CD4-positive, alpha-beta T cell (primary cell): ENCODE results near the gene RAD51B. TPM values are rescaled to one million over a fixed set of nuclear protein-coding genes. Genes with fewer than 3 reads are reported as not detected.
A peak's percentile ranks its signal among the peaks of the same experiment; 100 is the strongest.

Experiments
- ATAC-seq: fragments of 200-7000 bp; cut with Tn5 transposase; one replicate; pipeline ENCODE4 v1.10.0; 2022; ENCODE audit warnings: mild to moderate bottlenecking; ENCODE audit not compliant: poor library complexity
- CTCF ChIA-PET: fragments of 350-600 bp; sonication (Branson Sonifier 250); formaldehyde crosslinking; loops from one replicate; lab custom pipeline; 2021; ENCODE audit warnings: antibody characterized with exemption, inconsistent platforms; lab: Charles Lee
- POLR2A ChIA-PET: fragments of 350-600 bp; sonication (Branson Sonifier 250); formaldehyde crosslinking; loops from one replicate; lab custom pipeline; 2021; ENCODE audit warnings: antibody characterized with exemption, inconsistent platforms; lab: Charles Lee
- DNase-seq, 14 experiments: peaks; one replicate each; pipeline ENCODE4 v3.0.0-alpha.2; 2013 to 2020; ENCODE audit warnings: mixed read lengths in 2 of 14
- H3K27ac ChIP-seq, 2 donors: one replicate each; pipeline versions ENCODE4 v1.5.1 to v1.7.0; 2013; ENCODE audit warnings: low read length in 2 of 2, low read depth in 1 of 2, mild to moderate bottlenecking in 1 of 2
- H3K27me3 ChIP-seq, 2 experiments: 1 replicate in 1 of 2; 2 replicates in 1 of 2; pipeline versions ENCODE4 v1.6.1 to v1.7.0; 2013; ENCODE audit warnings: low read length in 2 of 2, control low read depth in 1 of 2, mild to moderate bottlenecking in 1 of 2, moderate library complexity in 1 of 2; ENCODE audit not compliant: insufficient read depth in 2 of 2, control insufficient read depth in 1 of 2
- H3K36me3 ChIP-seq: one replicate; pipeline ENCODE4 v1.6.1; 2013; ENCODE audit warnings: low read length, control low read depth; ENCODE audit not compliant: insufficient read depth
- H3K4me1 ChIP-seq: one replicate; pipeline ENCODE4 v1.6.1; 2013; ENCODE audit warnings: low read length, control low read depth; ENCODE audit not compliant: insufficient read depth
- H3K4me3 ChIP-seq: one replicate; pipeline ENCODE4 v1.5.1; 2013; ENCODE audit warnings: mild to moderate bottlenecking, low read length, moderate library complexity
- H3K9me3 ChIP-seq, 2 experiments: 1 replicate in 1 of 2; 2 replicates in 1 of 2; pipeline versions ENCODE4 v1.6.1 to v1.7.0; 2013; ENCODE audit warnings: low read length in 2 of 2, mild to moderate bottlenecking in 2 of 2, control low read depth in 1 of 2, moderate library complexity in 1 of 2; ENCODE audit not compliant: control insufficient read depth in 1 of 2, insufficient read depth in 1 of 2
- H3K27ac Mint-ChIP-seq: one replicate; pipeline ENCODE4 v1.8.0; 2020; ENCODE audit warnings: mixed read lengths
- H3K27me3 Mint-ChIP-seq: one replicate; pipeline ENCODE4 v1.8.0; 2021; ENCODE audit warnings: mixed read lengths
- H3K36me3 Mint-ChIP-seq: one replicate; pipeline ENCODE4 v1.8.0; 2021; ENCODE audit warnings: low read depth, mixed read lengths
- H3K4me1 Mint-ChIP-seq: one replicate; pipeline ENCODE4 v1.8.0; 2021; ENCODE audit warnings: low read depth, mixed read lengths
- H3K4me3 Mint-ChIP-seq: one replicate; pipeline ENCODE4 v1.8.0; 2020; ENCODE audit warnings: mild to moderate bottlenecking, mixed read lengths
- H3K9me3 Mint-ChIP-seq: one replicate; pipeline ENCODE4 v1.8.0; 2020; ENCODE audit warnings: mixed read lengths
- CTCF ChIP-seq: fragments of 200-600 bp; IDR thresholded peaks from one replicate; pipeline ENCODE4 v1.8.0; 2022; ENCODE audit warnings: antibody characterized with exemption, mild to moderate bottlenecking
- intact Hi-C, 2 experiments: fragments of 100-400 bp; cut with DNase I in 1 of 2; cut with micrococcal nuclease in 1 of 2; formaldehyde crosslinking; loops; one replicate each; pipeline versions ENCODE4 v1.15.1 to v1.9.0; 2023 to 2025; cut with DNase I, micrococcal nuclease
- polyA plus RNA-seq, 2 donors: library from polyadenylated mRNA; unstranded; fragments of 120-200 nt; gene quantifications; one replicate each; pipeline ENCODE4 v1.2.1, GENCODE V29; 2013
- total RNA-seq, 174 experiments: library from RNA in 2 of 174; stranded (reverse) in 2 of 174; gene quantifications; one replicate each; pipeline ENCODE4 v1.2.3 and lab custom pipeline; 2021 to 2026

The RAD51B gene
- 10 to 100 TPM; 18.4 to 20.0 TPM for total RNA-seq
- 5.8 TPM for polyA plus RNA-seq (2013, experiment 1 of 2)
- 11.5 TPM for polyA plus RNA-seq (2013, experiment 2 of 2)
- 1.5 to 30.7 (median 10.6) reads per million in 172 experiments for total RNA-seq (lab: John Stamatoyannopoulos, UW)

- peak within 1 kb of the TSS; percentile 100 for H3K4me3 Mint-ChIP-seq
- H3K4me3 ChIP-seq = peak within 1 kb of the TSS; percentile 98
- no peak for TF ChIP-seq CTCF
- H3K27ac ChIP-seq = peak within 1 kb of the TSS; percentile 44 to 61
- H3K27me3 Mint-ChIP-seq = no peaks in the 10 kb centered on the region
- intact Hi-C loops = loop anchor here in 1 of 2 experiments (5.0 to 10.0 kb wide), 7 partner anchors 122 to 1948 kb away; partner anchors contain the start of genes ATP6V1D, DCAF5, ERH and PIGH
- H3K27me3 ChIP-seq = no peaks in the 10 kb centered on the region
- DNase-seq (peak; percentile 71 to 92 (median 80)), ATAC-seq (peak; percentile 60)
- CTCF ChIA-PET = interaction anchor here (1.6 kb wide), 1 partner anchor 18 kb away, joined by 4 read pairs; no protein-coding TSS in a partner anchor
- no peaks in the 10 kb centered on the region for H3K9me3 Mint-ChIP-seq
- H3K36me3 Mint-ChIP-seq = peaks cover 27% of the 10 kb centered on the region
- no peaks in the 10 kb centered on the region for H3K9me3 ChIP-seq
- POLR2A ChIA-PET = interaction anchor here (1.0 to 1.1 kb wide), 2 partner anchors 124 to 976 kb away, joined by 3 read pairs; partner anchors contain the start of gene RDH11
- peak within 1 kb of the TSS; percentile 98 for H3K27ac Mint-ChIP-seq
- no peaks in the 10 kb centered on the region for H3K36me3 ChIP-seq
- peaks cover 46% of the 10 kb centered on the region for H3K4me1 Mint-ChIP-seq
- H3K4me1 ChIP-seq = peaks cover 38% of the 10 kb centered on the region
These were observed at the start of gene RAD51B for GRCh38 chr14:67819563-67820421. TSS of gene RAD51B (plus strand) at chr14:67819779.

- Mint-ChIP-seq H3K9me3 (no peaks in the 10 kb centered on the region), H3K36me3 (peaks cover 100% of the 10 kb centered on the region), H3K27ac (no peak overlapping the region), H3K4me1 (no peaks in the 10 kb centered on the region), H3K27me3 (no peaks in the 10 kb centered on the region), H3K4me3 (no peak overlapping the region)
- ATAC-seq (no peak), DNase-seq (no peak)
- Histone ChIP-seq H3K36me3 (peaks cover 89% of the 10 kb centered on the region), H3K27me3 (no peaks in the 10 kb centered on the region), H3K9me3 (no peaks in the 10 kb centered on the region), H3K27ac (no peak overlapping the region), H3K4me3 (no peak overlapping the region), H3K4me1 (no peaks in the 10 kb centered on the region)
- no peak for TF ChIP-seq CTCF
- ChIA-PET POLR2A (interaction anchor here (0.6 kb wide), 1 partner anchor 842 kb away, joined by 4 read pairs; no protein-coding TSS in a partner anchor), CTCF (no interaction called here)
- intact Hi-C loops = no loop called here
These were observed 45.7 kb upstream of the RAD51B start for GRCh38 chr14:67773844-67774377.

- ATAC-seq (no peak), DNase-seq (no peak)
- no peaks in the 10 kb centered on the region for H3K27me3 Mint-ChIP-seq
- H3K4me1 ChIP-seq = no peaks in the 10 kb centered on the region
- intact Hi-C loops = no loop called here
- peaks cover 90% of the 10 kb centered on the region for H3K36me3 ChIP-seq
- no peak overlapping the region for H3K4me3 ChIP-seq
- ChIA-PET POLR2A (no interaction called here), CTCF (no interaction called here)
- H3K4me1 Mint-ChIP-seq = no peaks in the 10 kb centered on the region
- H3K4me3 Mint-ChIP-seq = no peak overlapping the region
- no peaks in the 10 kb centered on the region for H3K9me3 ChIP-seq
- H3K36me3 Mint-ChIP-seq = peaks cover 100% of the 10 kb centered on the region
- H3K9me3 Mint-ChIP-seq = no peaks in the 10 kb centered on the region
- no peak overlapping the region for H3K27ac Mint-ChIP-seq
- no peak for TF ChIP-seq CTCF
- no peak overlapping the region for H3K27ac ChIP-seq
- no peaks in the 10 kb centered on the region for H3K27me3 ChIP-seq
These were observed 42.8 kb upstream of the RAD51B start for GRCh38 chr14:67776653-67777322.
